H9 (cell line): ENCODE measurements around the gene TFPI. TPM values are rescaled to one million over a fixed set of nuclear protein-coding genes. Genes with fewer than 3 reads are reported as not detected.

Experiments
- DNase-seq: peaks from one replicate; pipeline ENCODE4 v3.0.0-alpha.2; 2017
- H2AFZ ChIP-seq: one replicate; pipeline ENCODE4 v1.6.1; 2013; ENCODE audit warnings: mild to moderate bottlenecking, low read length, control low read depth, moderate library complexity
- H2AK5ac ChIP-seq: 2 replicates; pipeline ENCODE4 v1.6.1; 2013; ENCODE audit warnings: low read length, control low read depth, mixed read lengths; ENCODE audit not compliant: insufficient read length
- H2BK120ac ChIP-seq: one replicate; pipeline ENCODE4 v1.6.1; 2013; ENCODE audit warnings: low read depth, mild to moderate bottlenecking, low read length, control low read depth, inconsistent platforms; ENCODE audit not compliant: poor library complexity, severe bottlenecking
- H2BK12ac ChIP-seq: 2 replicates; pipeline ENCODE4 v1.6.1; 2013; ENCODE audit warnings: low read length, control low read depth, mixed read lengths, low read depth; ENCODE audit not compliant: insufficient read length
- H2BK15ac ChIP-seq: 2 replicates; pipeline ENCODE4 v1.6.1; 2013; ENCODE audit warnings: low read depth, low read length, control low read depth
- H2BK20ac ChIP-seq: one replicate; pipeline ENCODE4 v1.6.1; 2013; ENCODE audit warnings: low read depth, mild to moderate bottlenecking, low read length, control low read depth, inconsistent platforms; ENCODE audit not compliant: poor library complexity, severe bottlenecking
- H2BK5ac ChIP-seq: 2 replicates; pipeline ENCODE4 v1.6.1; 2013; ENCODE audit warnings: low read length, control low read depth, mixed read lengths; ENCODE audit not compliant: insufficient read length
- H3K14ac ChIP-seq: 2 replicates; pipeline ENCODE4 v1.6.1; 2013; ENCODE audit warnings: low read length, control low read depth; ENCODE audit not compliant: insufficient read depth
- H3K18ac ChIP-seq: 2 replicates; pipeline ENCODE4 v1.6.1; 2013; ENCODE audit warnings: low read depth, mild to moderate bottlenecking, mixed read lengths, low read length, control low read depth; ENCODE audit not compliant: insufficient read length
- H3K23ac ChIP-seq: 2 replicates; pipeline ENCODE4 v1.6.1; 2013; ENCODE audit warnings: low read length, control low read depth, mixed read lengths, low read depth; ENCODE audit not compliant: insufficient read length
- H3K23me2 ChIP-seq: 2 replicates; pipeline ENCODE4 v1.6.1; 2013; ENCODE audit warnings: low read depth, mild to moderate bottlenecking, mixed read lengths, low read length, control low read depth; ENCODE audit not compliant: insufficient read length, poor library complexity, severe bottlenecking
- H3K27ac ChIP-seq: 2 replicates; pipeline ENCODE4 v1.5.1; 2013; ENCODE audit warnings: low read length, control low read depth, mixed read lengths, low read depth; ENCODE audit not compliant: insufficient read length
- H3K27me3 ChIP-seq: 2 replicates; pipeline ENCODE4 v1.6.1; 2013; ENCODE audit warnings: low read length, control low read depth, inconsistent platforms; ENCODE audit not compliant: insufficient read depth
- H3K4ac ChIP-seq: 2 replicates; pipeline ENCODE4 v1.6.1; 2013; ENCODE audit warnings: low read depth, mild to moderate bottlenecking, control low read depth, inconsistent platforms, low read length, moderate library complexity
- H3K4me1 ChIP-seq: 2 replicates; pipeline ENCODE4 v1.6.1; 2013; ENCODE audit warnings: low read length, control low read depth, inconsistent platforms; ENCODE audit not compliant: insufficient read depth
- H3K4me2 ChIP-seq: 2 replicates; pipeline ENCODE4 v1.6.1; 2013; ENCODE audit warnings: low read length, control low read depth, mixed read lengths; ENCODE audit not compliant: insufficient read length, insufficient read depth
- H3K56ac ChIP-seq: 2 replicates; pipeline ENCODE4 v1.6.1; 2013; ENCODE audit warnings: low read depth, mild to moderate bottlenecking, mixed read lengths, low read length, control low read depth; ENCODE audit not compliant: insufficient read length
- H3K79me1 ChIP-seq: 2 replicates; pipeline ENCODE4 v1.6.1; 2013; ENCODE audit warnings: low read depth, mild to moderate bottlenecking, moderate library complexity, low read length, control low read depth, inconsistent platforms; ENCODE audit not compliant: insufficient read depth, poor library complexity, severe bottlenecking
- H3K79me2 ChIP-seq: 2 replicates; pipeline ENCODE4 v1.6.1; 2013; ENCODE audit warnings: low read length, control low read depth, inconsistent platforms; ENCODE audit not compliant: insufficient read depth
- H3K9ac ChIP-seq: 2 replicates; pipeline ENCODE4 v1.6.1; 2013; ENCODE audit warnings: low read length, control low read depth, mixed read lengths; ENCODE audit not compliant: insufficient read length; ENCODE audit errors: extremely low read depth
- H3K9me3 ChIP-seq: one replicate; pipeline ENCODE4 v1.6.1; 2013; ENCODE audit warnings: low read depth, low read length, inconsistent platforms; ENCODE audit not compliant: control insufficient read depth
- H3T11ph ChIP-seq: one replicate; pipeline ENCODE4 v1.6.1; 2013; ENCODE audit warnings: mild to moderate bottlenecking, low read length, control low read depth, inconsistent platforms
- H4K20me1 ChIP-seq: one replicate; pipeline ENCODE4 v1.6.1; 2013; ENCODE audit not compliant: control insufficient read depth, insufficient read length, insufficient read depth
- H4K5ac ChIP-seq: 2 replicates; pipeline ENCODE4 v1.6.1; 2013; ENCODE audit warnings: low read depth, mild to moderate bottlenecking, mixed read lengths, low read length, control low read depth; ENCODE audit not compliant: insufficient read length
- H4K8ac ChIP-seq: replicated peaks from 2 replicates; pipeline ENCODE4 v1.6.1; 2013; ENCODE audit warnings: low read length, control low read depth, mixed read lengths, low read depth; ENCODE audit not compliant: insufficient read length
- H4K91ac ChIP-seq: 2 replicates; pipeline ENCODE4 v1.6.1; 2013; ENCODE audit warnings: low read depth, mild to moderate bottlenecking, moderate library complexity, mixed read lengths, low read length, control low read depth; ENCODE audit not compliant: insufficient read length
- H3K27ac Mint-ChIP-seq, 3 experiments: 2 replicates in 2 of 3; 3 replicates in 1 of 3; pipeline ENCODE4 v1.8.0; 2020 to 2021; ENCODE audit warnings: mixed read lengths in 3 of 3, mild to moderate bottlenecking in 1 of 3, moderate library complexity in 1 of 3
- H3K27me3 Mint-ChIP-seq: 2 replicates; pipeline ENCODE4 v1.8.0; 2021; ENCODE audit warnings: low read depth, mild to moderate bottlenecking, moderate library complexity, mixed read lengths
- H3K36me3 Mint-ChIP-seq, 3 experiments: 2 replicates in 2 of 3; 3 replicates in 1 of 3; pipeline ENCODE4 v1.8.0; 2020 to 2021; ENCODE audit warnings: low read depth in 3 of 3, mixed read lengths in 3 of 3; ENCODE audit not compliant: insufficient read depth in 1 of 3
- H3K4me1 Mint-ChIP-seq, 2 experiments: 2 replicates each; pipeline ENCODE4 v1.8.0; 2020; ENCODE audit warnings: mixed read lengths in 2 of 2
- H3K4me3 Mint-ChIP-seq, 2 experiments: 2 replicates in 1 of 2; 3 replicates in 1 of 2; pipeline ENCODE4 v1.8.0; 2020 to 2021; ENCODE audit warnings: mild to moderate bottlenecking in 2 of 2, mixed read lengths in 2 of 2, moderate library complexity in 1 of 2
- H3K9me3 Mint-ChIP-seq, 2 experiments: 2 replicates in 1 of 2; 3 replicates in 1 of 2; pipeline ENCODE4 v1.8.0; 2020; ENCODE audit warnings: mild to moderate bottlenecking in 2 of 2, mixed read lengths in 2 of 2, moderate library complexity in 1 of 2
- WGBS: extraction: QIAGEN DNeasy Blood & Tissue Kit; methylation state at CpG from one replicate; pipeline ENCODE4 v1.1.7; 2013; ENCODE audit warnings: missing lambda C conversion rate, low lambda C conversion rate, mixed read lengths; ENCODE audit not compliant: insufficient read length; ENCODE audit errors: extremely low coverage; 5-methylcytosine and 5-hydroxymethylcytosine counted together
- total RNA-seq: library from RNA; stranded (reverse); gene quantifications from 2 replicates; pipeline ENCODE4 v1.2.1, GENCODE V29; 2021
- TF ChIP-seq, protein P1 (sequence below): fragments of 200-600 bp; sonication (generic); conservative IDR thresholded peaks from 3 replicates; pipeline ENCODE4 v1.8.0; 2021; ENCODE audit warnings: antibody characterized with exemption, mild to moderate bottlenecking

TFPI gene
- total RNA-seq, 1 experiment from 2014 or later: 5.8 TPM

DNA sequence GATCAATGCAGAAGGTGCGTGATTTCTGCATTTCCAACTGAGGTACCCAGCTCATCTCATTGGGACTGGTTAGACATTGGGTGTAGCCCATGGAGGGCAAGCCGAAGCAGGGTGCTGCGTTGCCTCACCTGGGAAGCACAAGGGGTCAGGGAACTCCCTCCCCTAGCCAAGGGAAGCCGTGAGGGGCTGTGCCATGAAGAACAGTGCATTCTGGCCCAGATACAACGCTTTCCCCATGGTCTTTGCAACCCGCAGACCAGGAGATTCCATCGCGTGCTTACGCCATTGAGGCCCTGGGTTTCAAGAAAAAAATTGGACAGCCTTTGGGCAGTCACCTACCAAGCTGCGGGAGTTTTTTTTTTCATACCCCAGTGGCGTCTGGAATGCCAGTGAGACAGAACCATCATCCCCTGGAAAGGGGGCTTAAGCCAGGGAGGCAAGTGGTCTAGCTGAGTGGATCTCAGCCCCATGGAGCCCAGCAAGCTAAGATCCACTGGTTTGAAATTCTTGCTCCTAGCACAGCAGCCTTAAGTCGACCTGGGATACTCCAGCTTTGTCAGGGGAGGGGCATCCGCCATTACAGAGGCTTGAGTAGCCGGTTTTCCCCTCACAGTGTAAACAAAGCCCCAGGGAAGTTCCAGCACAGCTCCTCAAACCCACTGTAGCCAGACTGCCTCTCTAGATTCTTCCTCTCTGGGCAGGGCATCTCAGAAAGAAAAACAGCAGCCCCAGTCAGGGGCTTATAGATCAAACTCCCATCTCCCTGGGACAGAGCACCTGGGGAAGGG lies 21.7 kb downstream of the TFPI start:
- no peak overlapping the region for H2AFZ ChIP-seq
- no peak overlapping the region for H3T11ph ChIP-seq
- H3K9ac ChIP-seq: no peak overlapping the region
- H4K91ac ChIP-seq: no peak overlapping the region
- no peak overlapping the region for H2BK120ac ChIP-seq
- H3K9me3 Mint-ChIP-seq: peaks cover 16 to 25% of the 10 kb centered on the region in 2 experiments
- H2BK12ac ChIP-seq: no peak overlapping the region
- H4K8ac ChIP-seq: no peak overlapping the region
- H2BK5ac ChIP-seq: no peak overlapping the region
- peaks cover 0 to 5% of the 10 kb centered on the region in 2 experiments; a peak in 2 of 4 replicates for H3K4me1 Mint-ChIP-seq
- H4K5ac ChIP-seq: no peak overlapping the region
- H4K20me1 ChIP-seq: no peaks in the 10 kb centered on the region
- H3K14ac ChIP-seq: no peak overlapping the region; the same call in 1 of the 2 replicates
- no peaks in the 10 kb centered on the region for H3K27me3 Mint-ChIP-seq
- no peak overlapping the region for H3K23ac ChIP-seq
- no peak overlapping the region for H3K56ac ChIP-seq
- no peak overlapping the region for H2AK5ac ChIP-seq
- H3K27ac ChIP-seq: no peak overlapping the region
- H3K79me1 ChIP-seq: no peaks in the 10 kb centered on the region
- no peak overlapping the region for H3K18ac ChIP-seq
- H3K4ac ChIP-seq: no peak overlapping the region
- no peaks in the 10 kb centered on the region for H3K27me3 ChIP-seq
- TF ChIP-seq, protein P1, sequence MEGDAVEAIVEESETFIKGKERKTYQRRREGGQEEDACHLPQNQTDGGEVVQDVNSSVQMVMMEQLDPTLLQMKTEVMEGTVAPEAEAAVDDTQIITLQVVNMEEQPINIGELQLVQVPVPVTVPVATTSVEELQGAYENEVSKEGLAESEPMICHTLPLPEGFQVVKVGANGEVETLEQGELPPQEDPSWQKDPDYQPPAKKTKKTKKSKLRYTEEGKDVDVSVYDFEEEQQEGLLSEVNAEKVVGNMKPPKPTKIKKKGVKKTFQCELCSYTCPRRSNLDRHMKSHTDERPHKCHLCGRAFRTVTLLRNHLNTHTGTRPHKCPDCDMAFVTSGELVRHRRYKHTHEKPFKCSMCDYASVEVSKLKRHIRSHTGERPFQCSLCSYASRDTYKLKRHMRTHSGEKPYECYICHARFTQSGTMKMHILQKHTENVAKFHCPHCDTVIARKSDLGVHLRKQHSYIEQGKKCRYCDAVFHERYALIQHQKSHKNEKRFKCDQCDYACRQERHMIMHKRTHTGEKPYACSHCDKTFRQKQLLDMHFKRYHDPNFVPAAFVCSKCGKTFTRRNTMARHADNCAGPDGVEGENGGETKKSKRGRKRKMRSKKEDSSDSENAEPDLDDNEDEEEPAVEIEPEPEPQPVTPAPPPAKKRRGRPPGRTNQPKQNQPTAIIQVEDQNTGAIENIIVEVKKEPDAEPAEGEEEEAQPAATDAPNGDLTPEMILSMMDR: no peak
- no peak for DNase-seq
- peaks cover 15 to 36% (median 23%) of the 10 kb centered on the region in 3 experiments for H3K36me3 Mint-ChIP-seq
- peak overlapping the region in 1 of 3 experiments; percentile 58; a peak in 2 of 7 replicates for H3K27ac Mint-ChIP-seq
- no peaks in the 10 kb centered on the region; the same call in 1 of the 2 replicates for H3K4me1 ChIP-seq
- H3K23me2 ChIP-seq: no peaks in the 10 kb centered on the region
- H3K79me2 ChIP-seq: no peaks in the 10 kb centered on the region
- no peak overlapping the region for H2BK20ac ChIP-seq
- H3K4me3 Mint-ChIP-seq: no peak overlapping the region
- no peaks in the 10 kb centered on the region for H3K9me3 ChIP-seq
- no peak overlapping the region for H2BK15ac ChIP-seq
- WGBS: no CpG with 5 or more reads among the region's 14 CpGs
- no peak overlapping the region for H3K4me2 ChIP-seq
